Left forelimb (tissue), 1 donor: ENCODE measurements around the gene MIS18A.
"Not testable (repeated sequence)": the region's sequence is repeated elsewhere in the genome, so short reads cannot be mapped to it uniquely, and the experiment has no call there.

Source experiments
- DNase-seq: peaks from one replicate; pipeline ENCODE4 v3.0.0-alpha.2; 2018; ENCODE audit warnings: low spot score

Gene MIS18A

DNA sequence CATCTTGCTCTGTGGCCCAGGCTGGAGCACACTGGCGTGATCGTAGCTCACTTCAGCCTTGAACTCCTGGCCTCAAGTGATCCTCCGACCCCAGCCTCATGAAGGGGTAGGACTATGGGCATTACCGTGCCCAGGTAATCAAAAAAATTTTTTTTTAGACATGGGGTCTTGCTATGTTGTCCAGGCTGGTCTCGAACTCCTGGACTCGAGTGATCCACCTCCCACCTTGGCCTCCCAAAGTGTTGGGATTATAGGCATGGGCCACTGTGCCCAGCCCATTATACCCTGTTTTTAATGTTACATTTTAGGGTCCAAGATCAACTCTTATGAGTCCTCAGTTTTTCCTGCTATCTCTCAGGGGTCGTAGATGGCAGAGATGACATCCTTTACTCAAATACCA, 26.1 kb upstream of the MIS18A start:
- DNase-seq: no peak

DNA sequence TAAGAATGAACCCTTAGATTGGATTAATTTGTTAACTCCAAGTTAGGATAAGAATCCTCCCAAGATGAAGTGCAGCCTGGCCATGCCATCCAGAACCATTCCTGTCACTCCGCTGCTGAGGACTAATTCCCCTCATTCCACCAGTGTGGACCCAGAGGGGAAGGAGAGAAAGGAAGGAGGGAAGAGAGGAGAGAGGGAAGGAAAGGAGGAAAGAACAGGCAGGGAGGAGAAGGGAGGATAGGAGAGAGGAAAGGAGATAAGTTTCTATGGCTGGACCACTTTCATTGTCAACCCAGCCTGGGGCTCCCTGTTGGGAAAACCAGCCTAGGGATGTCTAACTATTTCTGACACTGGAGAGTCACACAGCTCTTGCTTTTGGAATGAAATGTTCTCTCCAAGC, 24.5 kb upstream of the MIS18A start:
- DNase-seq: no peak

DNA sequence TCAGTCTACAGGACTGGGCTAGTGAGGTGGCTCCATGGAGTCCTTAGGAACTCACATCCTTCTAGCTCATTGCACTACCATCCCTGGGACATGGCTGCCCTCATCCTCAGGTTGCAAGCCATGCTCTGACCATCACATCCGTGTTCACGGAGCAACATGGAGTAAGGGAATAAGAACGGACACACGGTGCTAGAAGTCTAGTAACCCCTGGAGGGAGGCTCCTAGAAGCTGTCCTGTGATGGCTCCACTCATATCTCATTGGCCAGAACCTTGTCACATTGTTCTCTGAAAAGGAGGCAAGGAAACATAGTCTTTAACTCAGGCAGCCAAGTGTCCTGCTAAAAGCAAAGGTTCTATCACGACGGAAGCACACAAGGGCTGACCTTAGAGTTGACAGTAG, 23.7 kb upstream of the MIS18A start:
- DNase-seq: no peak

DNA sequence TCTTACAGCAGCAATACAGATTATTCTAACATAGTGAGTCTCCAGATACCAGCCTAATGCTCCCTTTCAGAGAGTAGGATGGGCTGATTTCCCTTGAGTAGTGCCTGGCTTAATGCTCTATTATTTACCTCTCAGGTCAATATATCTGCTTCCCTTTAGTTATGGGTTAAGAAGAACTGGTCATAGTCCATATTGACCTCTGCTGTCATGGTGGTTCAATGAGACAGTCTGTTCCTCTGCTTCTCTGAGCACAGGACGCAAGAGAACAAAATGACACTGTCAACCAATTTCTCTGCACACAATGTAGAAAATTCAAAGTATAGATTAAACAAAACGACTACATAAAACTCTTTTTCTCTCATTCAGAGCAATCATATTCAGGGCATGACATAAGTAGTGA, 22.7 kb upstream of the MIS18A start:
- no peak for DNase-seq

DNA sequence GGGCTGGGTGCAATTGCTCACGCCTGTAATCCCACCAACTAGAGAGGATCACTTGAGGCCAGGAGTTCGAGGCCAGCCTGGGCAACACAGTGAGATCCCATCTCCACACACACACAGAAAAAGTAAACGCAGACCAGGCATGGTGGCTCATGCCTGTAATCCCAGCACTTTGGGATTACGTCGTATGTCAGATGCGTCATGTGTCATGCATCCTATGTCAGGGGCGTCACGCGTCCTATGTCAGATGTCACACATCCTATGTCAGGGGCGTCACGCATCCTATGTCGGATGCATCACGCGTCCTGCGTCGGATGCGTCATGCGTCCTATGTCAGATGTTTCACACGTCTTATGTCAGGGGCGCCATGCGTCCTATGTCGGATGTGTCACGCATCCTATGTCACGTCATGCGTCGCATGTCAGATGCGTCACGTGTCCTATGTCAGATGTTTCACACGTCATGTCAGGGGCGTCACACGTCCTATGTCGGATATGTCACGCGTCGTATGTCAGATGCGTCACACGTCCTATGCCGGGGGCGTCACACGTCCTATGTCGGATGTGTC, 21.4 kb upstream of the MIS18A start:
- no peak for DNase-seq

DNA sequence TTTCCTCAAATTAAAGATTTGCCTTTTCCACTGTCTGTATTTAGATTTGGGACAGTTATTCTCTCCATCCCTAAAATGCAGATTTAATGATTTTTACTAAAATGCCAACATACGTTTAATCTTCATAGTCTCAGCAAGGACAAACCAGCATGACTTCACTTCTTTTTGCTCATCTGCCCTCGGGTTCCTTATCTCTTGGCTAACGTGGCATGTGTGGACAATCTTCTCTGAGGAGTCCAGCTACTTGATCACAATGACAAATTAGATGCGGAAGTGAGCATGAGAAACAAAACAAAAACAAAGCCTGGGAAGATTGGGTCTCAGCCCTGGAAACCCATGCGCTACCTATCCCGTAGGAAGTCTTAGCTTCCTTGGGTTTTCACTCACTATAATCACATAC, 20.8 kb upstream of the MIS18A start:
- DNase-seq: no peak

DNA sequence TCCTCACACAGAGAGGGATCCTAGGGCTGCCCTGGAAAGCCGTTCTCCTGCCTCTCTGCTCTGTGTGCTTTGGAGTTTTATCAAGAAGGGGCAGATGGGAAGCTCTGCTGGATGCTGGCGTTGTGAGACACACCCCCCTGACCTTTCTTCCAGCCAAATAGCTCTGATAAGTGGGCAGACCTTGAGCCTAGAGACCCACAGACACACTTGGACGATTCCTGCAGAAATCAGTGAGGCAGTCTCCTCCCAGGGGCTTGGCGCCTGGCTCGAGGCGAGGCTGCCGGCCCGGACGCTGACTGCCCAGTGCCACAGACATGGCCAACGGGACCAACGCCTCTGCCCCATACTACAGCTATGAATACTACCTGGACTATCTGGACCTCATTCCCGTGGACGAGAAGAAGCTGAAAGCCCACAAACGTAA, 19.8 kb upstream of the MIS18A start, which contains the start of gene MRAP:
MRAP (plus strand) TSS at position 198 of the 424 bp plus-strand sequence; CDS start at position 315, 117 bp downstream.
- DNase-seq: no peak

DNA sequence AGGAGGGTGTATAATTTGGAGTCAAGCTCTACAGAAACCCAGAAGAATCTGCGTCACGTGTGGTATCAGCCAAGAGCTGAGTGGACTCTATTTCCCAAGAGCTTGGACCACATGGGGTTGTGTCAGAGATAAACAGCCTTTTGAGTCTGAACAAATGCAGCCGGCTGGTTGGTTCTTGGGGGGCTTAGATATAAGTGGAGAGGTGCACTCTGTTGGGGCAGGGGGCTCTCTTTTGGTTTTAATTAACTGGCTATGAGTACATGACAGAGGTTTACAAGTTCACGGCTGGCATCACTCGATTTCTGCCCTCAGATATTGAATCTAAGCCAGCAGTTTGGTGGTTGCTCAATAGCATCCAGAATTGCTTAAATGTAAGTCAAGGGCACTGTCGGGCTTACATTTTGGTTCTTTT, 19.3 kb upstream of the MIS18A start:
- no peak for DNase-seq

DNA sequence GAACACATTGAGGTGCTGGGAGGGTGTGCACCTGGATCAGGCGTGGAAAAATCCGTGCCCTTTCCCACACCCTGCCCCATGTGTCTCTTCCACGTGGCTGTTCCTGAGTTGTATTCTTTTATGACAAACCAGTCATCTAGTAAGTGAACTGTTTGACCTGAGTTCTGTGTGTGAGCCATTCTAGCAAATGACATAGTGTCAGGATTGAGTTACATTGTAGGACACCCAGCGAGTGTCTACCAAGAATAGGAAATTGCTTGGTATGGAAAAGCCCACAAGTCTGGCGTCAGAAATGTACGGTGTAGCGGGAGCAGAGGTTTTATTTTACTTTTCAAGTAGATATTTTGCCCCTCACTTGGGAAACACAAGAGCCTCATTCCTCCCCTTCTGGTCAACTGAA, 18.6 kb upstream of the MIS18A start:
- no peak for DNase-seq

DNA sequence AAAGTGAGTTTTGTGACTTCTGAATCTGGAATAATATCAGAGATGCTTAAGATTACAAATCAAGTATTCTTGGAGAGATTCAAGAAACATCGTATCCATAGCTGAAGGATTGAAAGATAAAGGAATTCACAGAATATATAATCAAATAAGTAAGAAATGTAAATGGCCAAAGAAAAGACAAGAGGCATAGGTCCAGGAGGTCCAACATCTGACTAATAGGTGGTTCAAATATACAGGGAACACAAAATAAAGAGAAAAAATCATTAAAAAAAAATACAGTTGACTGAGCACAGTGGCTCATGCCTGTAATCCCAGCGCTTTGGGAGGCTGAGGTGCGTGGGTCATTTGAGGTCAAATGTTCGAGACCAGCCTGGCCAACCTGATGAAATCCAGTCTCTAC, 6.6 kb upstream of the MIS18A start:
- DNase-seq: no peak

DNA sequence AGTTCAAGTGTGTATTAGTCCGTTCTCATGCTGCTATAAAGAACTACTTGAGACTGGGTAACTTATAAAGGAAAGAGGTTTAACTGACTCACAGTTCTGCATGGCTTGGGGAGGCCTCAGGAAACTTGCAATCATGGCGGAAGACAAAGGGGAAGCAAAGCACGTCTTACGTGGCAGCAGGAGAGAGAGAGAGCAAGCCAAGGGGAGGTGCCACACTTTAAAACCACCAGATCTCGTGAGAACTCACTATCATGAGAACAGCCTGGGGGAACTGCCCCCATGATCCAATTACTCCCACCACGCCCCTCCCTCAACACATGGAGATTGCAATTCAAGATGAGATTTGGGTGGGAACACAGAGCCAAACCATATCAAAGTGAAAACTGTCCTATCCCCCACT, 4.1 kb upstream of the MIS18A start:
- DNase-seq: no peak

DNA sequence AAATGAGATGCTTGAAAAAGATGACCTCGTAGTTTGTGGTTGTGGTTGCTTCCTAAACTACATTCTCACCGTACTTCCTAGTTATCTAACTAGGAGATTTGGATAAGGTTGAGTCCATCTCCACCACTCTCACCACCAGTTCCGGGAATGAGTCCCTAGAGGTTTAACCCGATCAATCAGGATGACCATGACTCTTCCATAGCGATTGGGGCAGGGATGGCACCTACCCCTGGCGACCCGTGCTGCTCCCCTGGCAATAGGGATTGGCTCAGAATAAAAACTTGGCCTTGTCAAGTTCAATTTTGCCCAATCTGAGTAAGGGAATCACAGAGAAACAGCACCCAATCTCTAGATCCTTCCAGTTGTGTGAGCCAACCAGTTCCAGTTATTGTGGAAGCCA, 2.7 kb upstream of the MIS18A start:
- no peak for DNase-seq

DNA sequence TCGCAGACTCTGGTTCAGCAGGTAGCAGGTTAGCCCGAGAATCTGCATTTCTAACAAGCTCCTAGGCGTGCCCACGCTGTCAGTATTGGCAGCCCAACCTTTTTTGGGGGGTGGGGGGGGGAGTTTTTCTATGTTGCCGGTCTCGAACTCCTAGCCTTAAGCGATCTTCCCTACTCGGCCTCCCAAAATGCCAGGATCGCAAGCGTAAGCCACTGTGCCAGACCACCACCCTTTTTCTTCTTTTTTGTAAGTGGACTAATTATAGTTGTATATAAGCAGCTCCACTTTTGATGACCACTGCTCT, 480 bp upstream of the MIS18A start:
- no peak for DNase-seq

DNA sequence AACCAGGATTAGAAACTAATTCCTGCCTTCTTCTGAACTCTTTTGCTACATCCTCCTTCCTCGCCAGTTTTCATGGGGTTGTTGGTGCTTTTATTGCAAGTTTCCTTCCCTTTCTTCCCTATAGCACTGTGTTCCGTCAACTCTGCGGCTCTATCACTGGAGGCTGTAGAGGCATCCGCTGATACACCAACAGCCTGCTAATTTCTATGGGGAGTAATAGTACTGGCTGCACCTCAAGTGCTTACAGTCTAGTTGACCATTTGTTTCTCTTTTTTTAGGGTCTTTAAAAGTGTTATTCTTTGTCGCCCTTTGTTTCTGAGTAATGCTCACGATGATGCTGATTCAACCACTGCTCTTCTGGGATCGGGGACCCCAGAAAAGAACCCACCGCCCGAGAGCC, 746 bp downstream of the MIS18A start:
- no peak for DNase-seq

DNA sequence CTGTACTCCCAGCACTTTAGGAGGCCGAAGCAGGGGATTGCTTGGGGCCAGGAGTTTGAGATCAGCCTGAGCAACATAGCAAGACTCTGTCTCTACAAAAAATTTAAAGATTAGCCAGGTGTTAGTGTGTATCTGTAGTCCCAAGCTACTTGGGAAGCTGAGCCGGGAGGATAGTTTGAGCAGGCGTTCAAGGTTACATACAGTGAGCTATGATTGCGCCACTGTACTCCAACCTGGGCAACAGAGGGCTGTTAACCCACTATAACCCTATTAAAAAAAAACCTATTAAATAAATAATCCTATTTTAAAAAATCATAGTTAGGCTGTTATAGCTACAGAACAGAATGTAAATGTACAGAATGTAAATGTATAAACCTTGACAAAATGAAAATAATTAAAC, 2.2 kb downstream of the MIS18A start:
- no peak for DNase-seq

DNA sequence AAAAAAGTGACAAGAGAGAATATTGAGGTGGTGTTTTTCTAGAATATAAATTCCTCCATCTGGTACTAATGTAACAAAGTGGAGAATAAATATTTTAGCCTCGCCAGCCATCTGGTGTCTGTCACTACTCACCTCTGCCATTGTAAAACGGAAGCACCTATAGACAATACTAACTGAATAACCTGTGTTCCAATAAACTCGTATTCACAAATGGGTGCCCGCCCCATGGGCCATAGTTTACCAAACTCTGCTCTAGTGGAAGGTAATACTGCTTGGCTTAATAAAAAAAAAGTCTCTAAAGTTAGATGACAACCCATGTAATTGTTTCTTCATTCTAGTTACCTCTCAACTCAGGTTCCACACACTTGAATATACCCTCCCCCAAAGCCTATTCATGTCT, 8.1 kb downstream of the MIS18A start:
- DNase-seq: no peak

DNA sequence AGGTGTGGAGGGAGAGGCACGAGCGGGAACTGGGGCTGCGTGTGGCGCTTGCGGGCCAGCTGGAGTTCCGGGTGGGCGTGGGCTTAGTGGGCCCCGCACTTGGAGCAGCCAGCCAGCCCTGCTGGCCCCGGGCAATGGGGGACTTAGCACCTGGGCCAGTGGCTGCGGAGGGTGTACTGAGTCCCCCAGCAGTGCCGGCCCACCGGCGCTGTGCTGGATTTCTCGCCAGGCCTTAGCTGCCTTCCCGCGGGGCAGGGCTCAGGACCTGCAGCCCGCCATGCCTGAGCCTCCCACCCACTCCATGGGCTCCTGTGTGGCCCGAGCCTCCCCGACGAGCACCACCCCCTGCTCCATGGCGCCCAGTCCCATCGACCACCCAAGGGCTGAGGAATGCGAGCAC, 13.5 kb downstream of the MIS18A start:
- not testable (repeated sequence) for DNase-seq

DNA sequence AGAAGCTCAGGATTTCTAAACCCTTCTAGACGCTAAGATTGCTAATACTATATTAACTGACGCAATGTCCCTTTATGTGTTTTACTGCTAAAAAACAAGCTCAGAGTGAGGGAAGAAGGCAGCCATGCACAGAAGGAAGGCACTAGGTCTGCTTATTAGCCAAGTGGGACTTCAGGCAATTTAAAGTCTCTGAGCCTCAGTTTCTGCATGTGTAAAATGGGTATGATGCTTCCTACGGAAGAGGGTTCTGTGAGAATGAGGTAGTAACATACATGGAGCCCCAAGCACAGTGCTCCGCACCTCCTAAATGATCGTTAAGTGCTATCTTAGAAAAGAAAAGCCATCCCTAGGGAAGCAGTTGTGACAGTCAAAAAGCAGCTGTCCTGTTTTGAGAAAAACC, 16.9 kb downstream of the MIS18A start:
- DNase-seq: no peak

DNA sequence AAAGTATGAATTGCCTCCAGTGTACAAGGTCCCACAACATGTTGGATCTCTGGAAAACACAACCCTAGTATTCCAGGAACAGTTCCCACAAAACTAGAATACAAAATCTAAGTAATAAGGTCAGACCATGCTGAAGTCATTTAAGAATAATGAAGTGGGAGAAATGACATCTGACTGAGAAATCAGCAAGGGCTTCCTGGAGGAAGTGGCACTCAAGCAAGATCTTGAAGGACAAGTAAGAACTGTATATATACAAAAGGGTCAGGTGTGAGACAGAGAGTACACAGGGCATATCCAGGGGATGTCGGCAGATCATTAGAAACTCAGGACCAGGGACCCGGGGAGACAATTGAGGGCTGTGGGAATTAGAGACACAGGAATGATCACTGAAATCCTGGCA, 18.7 kb downstream of the MIS18A start:
- DNase-seq: no peak

DNA sequence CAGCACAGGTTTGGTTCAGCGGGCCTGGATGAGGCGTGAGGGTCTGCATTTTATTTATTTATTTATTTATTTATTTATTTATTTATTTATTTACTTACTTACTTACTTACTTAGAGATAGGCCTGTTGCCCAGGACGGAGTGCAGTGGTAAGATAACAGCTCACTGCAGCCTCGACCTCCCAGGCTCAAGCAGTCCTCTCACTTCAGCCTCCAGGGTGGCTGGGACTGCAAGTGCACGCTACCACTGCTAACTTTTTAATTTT, 20.1 kb downstream of the MIS18A start:
- DNase-seq: not testable (repeated sequence)

DNA sequence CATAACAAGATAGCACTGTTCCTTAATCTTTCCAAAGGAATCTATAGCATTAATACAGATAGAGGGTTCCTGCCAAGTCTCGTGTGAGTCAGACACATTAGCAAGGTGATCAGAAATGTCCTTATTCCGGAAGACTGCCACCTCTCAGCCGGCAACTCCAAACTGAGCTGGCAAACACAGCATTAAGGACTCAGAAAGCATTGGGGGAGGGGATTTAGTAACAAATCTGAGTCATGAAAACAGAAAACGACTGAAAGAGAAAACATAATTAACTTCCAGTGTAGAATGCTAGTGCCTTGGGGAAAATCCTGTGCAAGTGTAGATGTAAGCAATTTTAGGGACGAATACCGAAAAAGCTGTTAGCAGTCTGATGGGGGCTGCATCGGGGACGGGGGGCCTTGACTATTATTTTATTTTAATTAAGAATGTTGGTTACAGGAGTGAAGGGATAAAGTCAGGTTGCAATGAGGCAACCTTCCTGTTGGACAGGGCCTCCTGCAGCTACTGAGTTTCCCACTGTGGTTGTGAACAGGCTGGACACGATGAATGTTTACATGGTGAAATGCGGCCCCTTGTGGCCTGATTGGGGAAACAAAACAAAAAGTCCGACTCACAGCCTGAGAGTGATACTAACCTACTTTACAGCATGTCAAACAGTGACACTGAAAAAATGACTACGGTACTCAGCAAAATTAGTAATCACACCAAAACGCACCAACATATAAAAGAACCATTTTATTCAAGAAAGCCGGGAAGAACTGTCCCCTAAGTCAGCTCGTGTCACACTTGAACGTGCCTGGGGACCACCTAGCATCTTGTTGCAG, 20.7 kb downstream of the MIS18A start:
- DNase-seq: peak; percentile 81

DNA sequence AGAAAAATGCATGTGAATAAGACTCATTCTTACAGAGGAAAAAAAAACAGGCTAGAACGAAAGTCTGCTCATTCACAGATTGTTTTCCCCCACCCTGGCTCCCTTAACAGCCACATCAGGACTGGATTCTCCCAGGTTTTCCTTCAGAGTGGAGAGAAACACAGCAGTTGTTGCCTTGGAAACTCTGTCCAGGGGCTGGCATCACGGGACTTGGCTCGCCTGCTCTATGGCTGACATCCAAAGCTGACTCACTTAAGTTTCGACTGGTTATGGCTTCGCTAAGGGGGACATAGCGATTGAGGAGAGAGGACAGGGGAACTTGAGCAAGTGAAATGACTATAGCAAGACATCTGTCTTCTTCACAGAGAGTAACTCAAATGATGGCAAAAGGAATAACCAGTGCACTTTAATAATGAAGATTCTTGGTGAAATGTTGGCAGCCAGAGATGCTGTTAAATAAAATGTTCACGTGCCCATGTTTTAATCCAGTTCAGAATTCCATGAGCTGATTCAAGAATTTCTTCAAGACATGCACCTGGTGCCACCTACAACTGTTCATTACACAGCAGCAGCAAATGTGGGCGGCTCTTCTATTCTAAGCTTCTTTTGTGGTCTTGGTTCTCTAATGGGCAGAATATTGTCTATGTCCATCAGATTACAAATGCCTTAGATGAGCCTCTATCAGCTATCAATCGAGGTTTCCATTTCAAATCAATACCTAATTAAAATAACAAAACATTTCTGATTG, 21.8 kb downstream of the MIS18A start:
- DNase-seq: peak; percentile 84

DNA sequence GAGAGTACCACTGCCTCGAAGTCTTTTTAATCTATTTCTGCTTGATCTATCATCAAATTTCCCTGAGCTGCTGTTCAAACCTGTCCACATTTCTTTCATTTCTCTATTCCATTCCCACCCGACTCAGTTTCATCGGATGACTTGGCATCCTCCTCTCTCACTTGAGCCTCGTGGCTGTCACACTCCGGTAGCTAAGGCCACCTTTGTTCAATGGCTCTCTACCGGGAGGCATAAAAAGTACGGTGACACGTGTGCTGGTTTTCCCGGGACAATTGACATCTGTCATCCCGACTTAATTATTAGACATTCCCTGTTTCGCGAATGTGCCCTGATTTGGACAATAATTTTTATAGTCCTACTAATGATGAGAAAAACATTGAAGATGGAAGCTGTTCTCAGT, 22.6 kb downstream of the MIS18A start:
- DNase-seq: no peak

DNA sequence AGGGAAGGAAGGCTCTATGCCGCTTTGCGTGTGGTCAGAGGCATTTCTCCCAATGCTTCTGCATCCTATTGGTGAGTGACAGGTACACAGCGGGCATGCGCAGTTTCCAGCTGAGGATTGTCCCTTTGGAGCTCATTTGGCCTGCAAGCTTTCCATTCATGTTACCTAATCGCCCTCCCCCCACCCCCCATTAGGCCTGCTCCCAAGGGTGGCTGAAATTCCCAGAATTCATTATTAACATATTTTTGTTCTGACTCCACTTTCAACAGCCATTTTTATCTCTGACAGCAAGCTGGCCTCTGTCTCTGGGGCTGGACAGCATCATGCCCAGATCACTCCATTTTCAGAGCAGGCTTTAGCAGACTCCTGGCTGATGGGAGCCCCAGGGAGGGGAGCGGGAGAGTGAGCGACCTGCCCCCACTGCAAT, 25.6 kb downstream of the MIS18A start:
- DNase-seq: no peak
